GM23338 (cell line): ENCODE data around the gene NRL. TPM values are rescaled to one million over a fixed set of nuclear protein-coding genes. Genes with fewer than 3 reads are reported as not detected.

ENCODE experiments used
- ATAC-seq: fragments of 200-7000 bp; cut with Tn5 transposase; 3 replicates; pipeline ENCODE4 v1.9.1; 2020
- DNase-seq: peaks from one replicate; pipeline ENCODE4 v3.0.0-alpha.2; 2015; ENCODE audit warnings: low spot score
- H2AFZ ChIP-seq: fragments of 200-600 bp; sonication (generic); 2 replicates; pipeline ENCODE4 v1.8.0; 2016; ENCODE audit warnings: antibody characterized with exemption, mild to moderate bottlenecking, moderate library complexity
- H3F3A ChIP-seq: fragments of 200-600 bp; sonication (generic); replicated peaks from 2 replicates; pipeline ENCODE4 v1.8.0; 2017; ENCODE audit warnings: antibody characterized with exemption, mixed run types, low read depth
- H3K27ac ChIP-seq: fragments of 200-600 bp; sonication (generic); 2 replicates; pipeline ENCODE4 v1.6.1; 2016; ENCODE audit warnings: low read depth
- H3K27me3 ChIP-seq: fragments of 200-600 bp; sonication (generic); 2 replicates; pipeline ENCODE4 v1.8.0; 2016; ENCODE audit warnings: mild to moderate bottlenecking, mixed run types, moderate library complexity; ENCODE audit not compliant: insufficient read depth
- H3K36me3 ChIP-seq: fragments of 200-600 bp; sonication (generic); 2 replicates; pipeline ENCODE4 v1.8.0; 2016; ENCODE audit warnings: mild to moderate bottlenecking; ENCODE audit not compliant: insufficient read depth
- H3K4me1 ChIP-seq: fragments of 200-600 bp; sonication (generic); 2 replicates; pipeline ENCODE4 v1.8.0; 2016; ENCODE audit warnings: mild to moderate bottlenecking, moderate library complexity; ENCODE audit not compliant: insufficient read depth
- H3K4me2 ChIP-seq: fragments of 200-600 bp; sonication (generic); 2 replicates; pipeline ENCODE4 v1.7.1; 2017; ENCODE audit warnings: mixed run types
- H3K4me3 ChIP-seq: fragments of 200-600 bp; sonication (generic); 2 replicates; pipeline ENCODE4 v1.6.1; 2016; ENCODE audit warnings: mixed run types
- H3K79me2 ChIP-seq: fragments of 200-600 bp; sonication (generic); replicated peaks from 2 replicates; pipeline ENCODE4 v1.8.0; 2017; ENCODE audit warnings: mild to moderate bottlenecking; ENCODE audit not compliant: insufficient read depth
- H3K9me2 ChIP-seq: fragments of 200-600 bp; sonication (generic); 2 replicates; pipeline ENCODE4 v1.8.0; 2017; ENCODE audit not compliant: insufficient read depth
- H4K20me1 ChIP-seq: fragments of 200-600 bp; sonication (generic); replicated peaks from 2 replicates; pipeline ENCODE4 v1.8.0; 2017; ENCODE audit warnings: mild to moderate bottlenecking; ENCODE audit not compliant: insufficient read depth
- H3K27ac Mint-ChIP-seq: 2 replicates; pipeline ENCODE4 v1.8.0; 2020; ENCODE audit warnings: inconsistent platforms, mild to moderate bottlenecking, moderate library complexity, mixed read lengths
- H3K27me3 Mint-ChIP-seq: 3 replicates; pipeline ENCODE4 v1.8.0; 2022; ENCODE audit warnings: low read depth, mild to moderate bottlenecking, moderate library complexity, mixed read lengths, inconsistent platforms; ENCODE audit not compliant: insufficient read depth, poor library complexity
- H3K36me3 Mint-ChIP-seq: 3 replicates; pipeline ENCODE4 v1.8.0; 2021; ENCODE audit warnings: low read depth, mild to moderate bottlenecking, inconsistent platforms, moderate library complexity, mixed read lengths
- H3K4me1 Mint-ChIP-seq: 3 replicates; pipeline ENCODE4 v1.8.0; 2020; ENCODE audit warnings: mild to moderate bottlenecking, inconsistent platforms, mixed read lengths
- H3K4me3 Mint-ChIP-seq: 3 replicates; pipeline ENCODE4 v1.8.0; 2021; ENCODE audit warnings: moderate library complexity, mild to moderate bottlenecking, inconsistent platforms, mixed read lengths
- H3K9me3 Mint-ChIP-seq: 3 replicates; pipeline ENCODE4 v1.8.0; 2020; ENCODE audit warnings: moderate library complexity, mild to moderate bottlenecking, inconsistent platforms, mixed read lengths
- ETS1 ChIP-seq: IDR thresholded peaks from 2 replicates; pipeline ENCODE4 v1.6.1; 2016; ENCODE audit warnings: antibody characterized with exemption
- ZNF114 ChIP-seq: fragments of 250-450 bp; sonication (Bioruptor Pico); IDR thresholded peaks from 2 replicates; pipeline ENCODE4 v1.5.0; 2020; ENCODE audit warnings: mild to moderate bottlenecking, moderate library complexity
- ZNF331 ChIP-seq: fragments of 250-450 bp; sonication (Bioruptor Pico); IDR thresholded peaks from 2 replicates; pipeline ENCODE4 v1.5.0; 2020; ENCODE audit warnings: low read depth, mild to moderate bottlenecking, moderate library complexity
- polyA plus RNA-seq: library from polyadenylated mRNA; unstranded; fragments of >200 nt; fragmentation: Nextera tagmentation; extraction: Ambion mirVana; gene quantifications from 2 replicates; pipeline ENCODE4 v1.2.1, GENCODE V29; 2016
- total RNA-seq: library from RNA; depleted of rRNA; stranded (reverse); fragments of >200 nt; shearing (Covaris generic); gene quantifications from 2 replicates; pipeline ENCODE4 v1.2.3, GENCODE V29; 2014
- TF ChIP-seq, protein P1 (sequence below): fragments of 250-450 bp; sonication (Bioruptor Pico); IDR thresholded peaks from 2 replicates; pipeline ENCODE4 v1.5.0; 2020; ENCODE audit warnings: mild to moderate bottlenecking, moderate library complexity

Gene NRL
- total and polyA plus RNA-seq, 2 experiments from 2014 or later, result 1.8 to 2.2 TPM

GRCh38 chr14:24115422-24116127 is 826 bp upstream of the NRL start (continued):
- TF ChIP-seq, protein P1, sequence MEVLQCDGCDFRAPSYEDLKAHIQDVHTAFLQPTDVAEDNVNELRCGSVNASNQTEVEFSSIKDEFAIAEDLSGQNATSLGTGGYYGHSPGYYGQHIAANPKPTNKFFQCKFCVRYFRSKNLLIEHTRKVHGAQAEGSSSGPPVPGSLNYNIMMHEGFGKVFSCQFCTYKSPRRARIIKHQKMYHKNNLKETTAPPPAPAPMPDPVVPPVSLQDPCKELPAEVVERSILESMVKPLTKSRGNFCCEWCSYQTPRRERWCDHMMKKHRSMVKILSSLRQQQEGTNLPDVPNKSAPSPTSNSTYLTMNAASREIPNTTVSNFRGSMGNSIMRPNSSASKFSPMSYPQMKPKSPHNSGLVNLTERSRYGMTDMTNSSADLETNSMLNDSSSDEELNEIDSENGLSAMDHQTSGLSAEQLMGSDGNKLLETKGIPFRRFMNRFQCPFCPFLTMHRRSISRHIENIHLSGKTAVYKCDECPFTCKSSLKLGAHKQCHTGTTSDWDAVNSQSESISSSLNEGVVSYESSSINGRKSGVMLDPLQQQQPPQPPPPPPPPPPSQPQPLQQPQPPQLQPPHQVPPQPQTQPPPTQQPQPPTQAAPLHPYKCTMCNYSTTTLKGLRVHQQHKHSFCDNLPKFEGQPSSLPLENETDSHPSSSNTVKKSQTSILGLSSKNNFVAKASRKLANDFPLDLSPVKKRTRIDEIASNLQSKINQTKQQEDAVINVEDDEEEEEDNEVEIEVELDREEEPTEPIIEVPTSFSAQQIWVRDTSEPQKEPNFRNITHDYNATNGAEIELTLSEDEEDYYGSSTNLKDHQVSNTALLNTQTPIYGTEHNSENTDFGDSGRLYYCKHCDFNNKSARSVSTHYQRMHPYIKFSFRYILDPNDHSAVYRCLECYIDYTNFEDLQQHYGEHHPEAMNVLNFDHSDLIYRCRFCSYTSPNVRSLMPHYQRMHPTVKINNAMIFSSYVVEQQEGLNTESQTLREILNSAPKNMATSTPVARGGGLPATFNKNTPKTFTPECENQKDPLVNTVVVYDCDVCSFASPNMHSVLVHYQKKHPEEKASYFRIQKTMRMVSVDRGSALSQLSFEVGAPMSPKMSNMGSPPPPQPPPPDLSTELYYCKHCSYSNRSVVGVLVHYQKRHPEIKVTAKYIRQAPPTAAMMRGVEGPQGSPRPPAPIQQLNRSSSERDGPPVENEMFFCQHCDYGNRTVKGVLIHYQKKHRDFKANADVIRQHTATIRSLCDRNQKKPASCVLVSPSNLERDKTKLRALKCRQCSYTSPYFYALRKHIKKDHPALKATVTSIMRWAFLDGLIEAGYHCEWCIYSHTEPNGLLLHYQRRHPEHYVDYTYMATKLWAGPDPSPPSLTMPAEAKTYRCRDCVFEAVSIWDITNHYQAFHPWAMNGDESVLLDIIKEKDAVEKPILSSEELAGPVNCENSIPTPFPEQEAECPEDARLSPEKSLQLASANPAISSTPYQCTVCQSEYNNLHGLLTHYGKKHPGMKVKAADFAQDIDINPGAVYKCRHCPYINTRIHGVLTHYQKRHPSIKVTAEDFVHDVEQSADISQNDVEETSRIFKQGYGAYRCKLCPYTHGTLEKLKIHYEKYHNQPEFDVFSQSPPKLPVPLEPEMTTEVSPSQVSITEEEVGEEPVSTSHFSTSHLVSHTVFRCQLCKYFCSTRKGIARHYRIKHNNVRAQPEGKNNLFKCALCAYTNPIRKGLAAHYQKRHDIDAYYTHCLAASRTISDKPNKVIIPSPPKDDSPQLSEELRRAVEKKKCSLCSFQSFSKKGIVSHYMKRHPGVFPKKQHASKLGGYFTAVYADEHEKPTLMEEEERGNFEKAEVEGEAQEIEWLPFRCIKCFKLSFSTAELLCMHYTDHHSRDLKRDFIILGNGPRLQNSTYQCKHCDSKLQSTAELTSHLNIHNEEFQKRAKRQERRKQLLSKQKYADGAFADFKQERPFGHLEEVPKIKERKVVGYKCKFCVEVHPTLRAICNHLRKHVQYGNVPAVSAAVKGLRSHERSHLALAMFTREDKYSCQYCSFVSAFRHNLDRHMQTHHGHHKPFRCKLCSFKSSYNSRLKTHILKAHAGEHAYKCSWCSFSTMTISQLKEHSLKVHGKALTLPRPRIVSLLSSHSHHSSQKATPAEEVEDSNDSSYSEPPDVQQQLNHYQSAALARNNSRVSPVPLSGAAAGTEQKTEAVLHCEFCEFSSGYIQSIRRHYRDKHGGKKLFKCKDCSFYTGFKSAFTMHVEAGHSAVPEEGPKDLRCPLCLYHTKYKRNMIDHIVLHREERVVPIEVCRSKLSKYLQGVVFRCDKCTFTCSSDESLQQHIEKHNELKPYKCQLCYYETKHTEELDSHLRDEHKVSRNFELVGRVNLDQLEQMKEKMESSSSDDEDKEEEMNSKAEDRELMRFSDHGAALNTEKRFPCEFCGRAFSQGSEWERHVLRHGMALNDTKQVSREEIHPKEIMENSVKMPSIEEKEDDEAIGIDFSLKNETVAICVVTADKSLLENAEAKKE (CRISPR knock-in tag), result no peak
- TF ChIP-seq ETS1, result no peak

DNA sequence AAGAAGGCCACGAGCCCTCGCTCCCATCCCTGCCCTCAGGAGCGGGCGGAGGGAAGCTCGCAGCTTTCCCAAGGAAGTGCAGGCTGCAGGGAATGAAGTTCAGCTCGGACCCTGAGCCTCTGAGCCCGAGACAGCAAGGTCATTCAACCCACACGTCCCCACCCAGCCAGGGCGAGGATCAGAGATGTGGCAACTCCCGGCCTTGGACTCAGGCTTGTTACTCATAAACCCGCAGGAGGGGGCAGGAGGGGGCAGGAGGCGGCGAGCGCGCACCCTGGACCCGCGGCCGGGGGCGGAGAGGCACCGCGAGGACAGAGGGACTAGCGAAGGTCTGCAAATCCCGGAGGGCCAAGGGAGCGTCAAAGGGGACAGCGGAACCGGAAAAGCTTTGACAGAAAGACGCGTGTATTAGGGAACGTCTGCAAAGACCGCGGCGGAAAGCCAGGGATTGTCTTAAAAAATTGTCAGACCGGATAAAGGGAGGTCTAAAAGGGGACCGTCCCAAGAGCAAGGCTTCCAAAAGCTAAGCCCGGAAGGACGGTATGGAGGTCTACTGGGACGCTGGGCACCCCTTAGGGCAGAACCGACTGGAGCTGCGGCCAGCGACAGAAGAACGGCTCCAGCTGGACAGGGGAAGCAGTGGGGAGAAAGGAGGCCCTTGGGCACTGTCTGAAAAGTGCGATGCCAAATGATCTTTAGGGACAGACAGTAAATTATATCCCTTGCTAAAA is 783 bp downstream of the NRL start:
- peaks cover 7% of the 10 kb centered on the region; the same call in 1 of the 2 replicates for H3K36me3 ChIP-seq
- H3K4me2 ChIP-seq, result peak overlapping the region; percentile 96
- H3K9me2 ChIP-seq, result no peaks in the 10 kb centered on the region
- H3K79me2 ChIP-seq, result peaks cover 11% of the 10 kb centered on the region
- H3K27ac Mint-ChIP-seq, result peak overlapping the region; percentile 99
- DNase-seq, result peak; percentile 95
- H3K4me3 ChIP-seq, result peak overlapping the region; percentile 77
- peaks cover 6% of the 10 kb centered on the region; the same call in 1 of the 2 replicates for H3F3A ChIP-seq
- H3K27ac ChIP-seq, result peak overlapping the region; percentile 94
- peaks cover 23% of the 10 kb centered on the region for H3K27me3 Mint-ChIP-seq
- no peaks in the 10 kb centered on the region; the same call in none of the 2 replicates for H4K20me1 ChIP-seq
- H3K4me1 ChIP-seq, result peaks cover 6% of the 10 kb centered on the region
- H3K4me1 Mint-ChIP-seq, result peaks cover 16% of the 10 kb centered on the region
- no peaks in the 10 kb centered on the region for H3K27me3 ChIP-seq
- peaks cover 20% of the 10 kb centered on the region for H3K36me3 Mint-ChIP-seq
- ATAC-seq, result peak; percentile 61
- peak overlapping the region; percentile 93 for H3K4me3 Mint-ChIP-seq
- peaks cover 3% of the 10 kb centered on the region; the same call in 1 of the 3 replicates for H3K9me3 Mint-ChIP-seq
- H2AFZ ChIP-seq, result peak overlapping the region; percentile 95
- TF ChIP-seq, protein P1 (CRISPR knock-in tag), result no peak
- no peak for TF ChIP-seq ZNF114
- no peak for TF ChIP-seq ZNF331 (CRISPR knock-in tag)
